CD4-positive, alpha-beta memory T cell (primary cell): ENCODE data around the gene MICAL3. TPM values are rescaled to one million over a fixed set of nuclear protein-coding genes. Genes with fewer than 3 reads are reported as not detected.
A peak's percentile ranks its signal among the peaks of the same experiment; 100 is the strongest.

Experiments
- CTCF ChIA-PET: fragments of 350-600 bp; sonication (Branson Sonifier 250); formaldehyde crosslinking; loops from one replicate; lab custom pipeline; 2021; ENCODE audit warnings: inconsistent platforms; ENCODE audit not compliant: partially characterized antibody; lab: Charles Lee
- POLR2A ChIA-PET: fragments of 350-600 bp; sonication (Branson Sonifier 250); formaldehyde crosslinking; loops from one replicate; lab custom pipeline; 2021; ENCODE audit not compliant: partially characterized antibody; lab: Charles Lee
- DNase-seq, 5 donors: peaks; one replicate each; pipeline versions ENCODE4 v3.0.0 to v3.0.0-alpha.2; 2020 to 2022; ENCODE audit warnings: mixed read lengths in 1 of 5
- H3K27ac ChIP-seq: one replicate; pipeline ENCODE4 v1.7.0; 2013; ENCODE audit warnings: low read depth, low read length
- H3K27me3 ChIP-seq: 2 replicates; pipeline ENCODE4 v1.7.0; 2013; ENCODE audit warnings: mild to moderate bottlenecking, low read length, moderate library complexity; ENCODE audit not compliant: insufficient read depth
- H3K36me3 ChIP-seq: 2 replicates; pipeline ENCODE4 v1.7.0; 2013; ENCODE audit warnings: mild to moderate bottlenecking, low read length, moderate library complexity; ENCODE audit not compliant: insufficient read depth
- H3K4me1 ChIP-seq: 2 replicates; pipeline ENCODE4 v1.7.0; 2013; ENCODE audit warnings: mild to moderate bottlenecking, low read length, moderate library complexity; ENCODE audit not compliant: insufficient read depth
- H3K4me3 ChIP-seq, 2 donors: one replicate each; pipeline ENCODE4 v1.7.0; 2013; ENCODE audit warnings: low read length in 2 of 2, mild to moderate bottlenecking in 1 of 2
- H3K9me3 ChIP-seq, 2 donors: one replicate each; pipeline ENCODE4 v1.7.0; 2013; ENCODE audit warnings: low read length in 2 of 2, control low read depth in 1 of 2; ENCODE audit not compliant: control insufficient read depth in 1 of 2
- H3K27ac Mint-ChIP-seq, 7 donors: one replicate each; pipeline ENCODE4 v1.8.0; 2020 to 2021; ENCODE audit warnings: mixed read lengths in 7 of 7, mild to moderate bottlenecking in 6 of 7, inconsistent platforms in 3 of 7, moderate library complexity in 3 of 7
- H3K27me3 Mint-ChIP-seq, 2 donors: one replicate each; pipeline ENCODE4 v1.8.0; 2020 to 2021; ENCODE audit warnings: mixed read lengths in 2 of 2
- H3K36me3 Mint-ChIP-seq, 2 donors: one replicate each; pipeline ENCODE4 v1.8.0; 2020 to 2021; ENCODE audit warnings: mixed read lengths in 2 of 2, inconsistent platforms in 1 of 2, mild to moderate bottlenecking in 1 of 2
- H3K4me1 Mint-ChIP-seq, 4 donors: one replicate each; pipeline ENCODE4 v1.8.0; 2020 to 2021; ENCODE audit warnings: mixed read lengths in 4 of 4, mild to moderate bottlenecking in 1 of 4
- H3K4me3 Mint-ChIP-seq, 8 donors: one replicate each; pipeline ENCODE4 v1.8.0; 2020 to 2021; ENCODE audit warnings: mixed read lengths in 8 of 8, mild to moderate bottlenecking in 7 of 8, moderate library complexity in 6 of 8, inconsistent platforms in 3 of 8
- H3K9me3 Mint-ChIP-seq, 8 donors: one replicate each; pipeline ENCODE4 v1.8.0; 2020 to 2021; ENCODE audit warnings: mixed read lengths in 8 of 8, mild to moderate bottlenecking in 5 of 8, inconsistent platforms in 3 of 8, moderate library complexity in 1 of 8
- intact Hi-C: fragments of 100-400 bp; cut with micrococcal nuclease; formaldehyde crosslinking; loops from one replicate; pipeline ENCODE4 v1.15.1; 2023
- polyA plus RNA-seq, 2 donors: library from polyadenylated mRNA; unstranded; fragments of 300-500 nt; fragmentation: Illumina TruSeq; gene quantifications; one replicate each; pipeline ENCODE4 v1.2.3, GENCODE V29; 2021
- total RNA-seq, 2 experiments: library from RNA; stranded (reverse); gene quantifications; one replicate each; pipeline ENCODE4 v1.2.3, GENCODE V29; 2021

Gene MICAL3
- total and polyA plus RNA-seq, 4 experiments from 2014 or later: 0.97 to 28.9 (median 14.4) TPM

- Histone ChIP-seq H3K9me3 (no peaks in the 10 kb centered on the region), H3K4me1 (no peaks in the 10 kb centered on the region), H3K36me3 (peaks cover 14% of the 10 kb centered on the region), H3K4me3 (no peak overlapping the region), H3K27ac (no peak overlapping the region), H3K27me3 (no peaks in the 10 kb centered on the region)
- intact Hi-C loops: no loop called here
- H3K9me3 Mint-ChIP-seq: no peaks in the 10 kb centered on the region
- peak overlapping the region in 1 of 7 donors; percentile 4 for H3K27ac Mint-ChIP-seq
- H3K27me3 Mint-ChIP-seq: no peaks in the 10 kb centered on the region
- H3K36me3 Mint-ChIP-seq: peaks cover 52 to 68% of the 10 kb centered on the region in 2 donors
- ChIA-PET CTCF (interaction anchor here (1.4 to 1.7 kb wide), 2 partner anchors 150 to 184 kb away, joined by 5 to 6 read pairs; no protein-coding TSS in a partner anchor), POLR2A (no interaction called here)
- H3K4me1 Mint-ChIP-seq: peaks cover 0 to 2% (median 0%) of the 10 kb centered on the region in 4 donors
- no peak for DNase-seq
- H3K4me3 Mint-ChIP-seq: no peak overlapping the region
These were observed 132.0 kb downstream of the MICAL3 start for GRCh38 chr22:17892376-17892775.

- Mint-ChIP-seq H3K4me1 (peaks cover 0 to 1% (median 0%) of the 10 kb centered on the region in 4 donors), H3K9me3 (no peaks in the 10 kb centered on the region), H3K27ac (peak overlapping the region in 1 of 7 donors; percentile 36), H3K36me3 (peaks cover 55 to 69% of the 10 kb centered on the region in 2 donors), H3K4me3 (no peak overlapping the region), H3K27me3 (no peaks in the 10 kb centered on the region)
- ChIA-PET POLR2A (no interaction called here), CTCF (interaction anchor here (1.3 to 2.3 kb wide), 4 partner anchors 29 to 185 kb away, joined by 3 to 8 read pairs (median 6); no protein-coding TSS in a partner anchor)
- DNase-seq: no peak
- intact Hi-C loops: no loop called here
- no peak overlapping the region for H3K27ac ChIP-seq
- H3K4me3 ChIP-seq: no peak overlapping the region
- peaks cover 18% of the 10 kb centered on the region for H3K36me3 ChIP-seq
- no peaks in the 10 kb centered on the region for H3K27me3 ChIP-seq
- H3K4me1 ChIP-seq: no peaks in the 10 kb centered on the region
- no peaks in the 10 kb centered on the region for H3K9me3 ChIP-seq
These were observed 132.7 kb downstream of the MICAL3 start for GRCh38 chr22:17891481-17892167.

DNA sequence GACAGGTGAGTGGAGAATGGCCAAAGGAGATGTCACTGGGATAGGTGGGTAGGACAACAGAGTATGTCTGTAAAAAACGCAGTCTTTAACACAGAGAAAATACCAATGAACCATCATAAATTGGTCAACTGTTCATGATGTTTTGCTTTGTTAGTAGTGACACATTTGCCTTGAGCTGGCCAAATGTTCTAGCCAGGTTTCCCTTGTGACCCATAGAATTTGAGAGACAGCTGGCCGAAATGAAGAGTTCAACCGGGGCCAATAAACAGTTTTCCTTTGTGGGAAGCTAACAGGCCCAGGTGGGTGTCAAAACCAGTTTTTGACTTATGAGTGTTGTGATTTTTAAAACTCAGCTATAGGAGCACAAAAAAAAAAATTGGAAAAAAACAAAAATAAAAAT lies 133.5 kb downstream of the MICAL3 start:
- no peaks in the 10 kb centered on the region for H3K27me3 Mint-ChIP-seq
- H3K4me3 Mint-ChIP-seq: no peak overlapping the region
- Histone ChIP-seq H3K27me3 (no peaks in the 10 kb centered on the region), H3K36me3 (peaks cover 20% of the 10 kb centered on the region), H3K4me3 (no peak overlapping the region), H3K27ac (no peak overlapping the region), H3K4me1 (no peaks in the 10 kb centered on the region), H3K9me3 (no peaks in the 10 kb centered on the region)
- intact Hi-C loops: no loop called here
- no peaks in the 10 kb centered on the region for H3K9me3 Mint-ChIP-seq
- ChIA-PET POLR2A (no interaction called here), CTCF (interaction anchor here (1.3 to 3.1 kb wide), 5 partner anchors 28 to 186 kb away, joined by 3 to 11 read pairs (median 6); no protein-coding TSS in a partner anchor)
- H3K27ac Mint-ChIP-seq: peak overlapping the region in 2 of 7 donors; percentile 30
- no peak for DNase-seq
- H3K4me1 Mint-ChIP-seq: peaks cover 0 to 1% (median 0%) of the 10 kb centered on the region in 4 donors
- peaks cover 55 to 70% of the 10 kb centered on the region in 2 donors for H3K36me3 Mint-ChIP-seq

DNA sequence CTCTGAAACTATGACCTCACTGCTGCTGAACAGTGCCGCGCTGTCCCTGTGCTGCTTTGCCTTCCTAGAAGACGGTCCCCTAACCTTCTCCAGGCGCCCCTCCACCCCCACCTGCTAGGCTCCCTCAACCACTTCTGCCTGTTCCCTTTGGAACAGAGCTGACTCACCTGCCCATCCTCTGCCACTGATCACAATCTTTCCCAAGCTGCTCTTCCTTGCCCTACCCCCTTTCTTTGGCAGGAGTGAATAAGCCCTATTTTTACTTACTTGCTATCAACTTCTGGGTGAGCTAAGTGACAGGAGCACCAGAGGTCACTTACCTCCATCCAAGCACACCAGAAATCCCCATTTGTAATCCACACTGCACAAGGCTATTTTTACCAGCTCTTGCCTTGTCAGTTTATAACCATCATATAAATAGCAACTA lies 134.1 kb downstream of the MICAL3 start:
- Histone ChIP-seq H3K36me3 (peaks cover 26% of the 10 kb centered on the region), H3K4me3 (no peak overlapping the region), H3K27me3 (no peaks in the 10 kb centered on the region), H3K4me1 (no peaks in the 10 kb centered on the region), H3K9me3 (no peaks in the 10 kb centered on the region), H3K27ac (no peak overlapping the region)
- Mint-ChIP-seq H3K9me3 (no peaks in the 10 kb centered on the region), H3K4me1 (peaks cover 0 to 1% (median 0%) of the 10 kb centered on the region in 4 donors), H3K36me3 (peaks cover 58 to 74% of the 10 kb centered on the region in 2 donors), H3K4me3 (no peak overlapping the region), H3K27me3 (no peaks in the 10 kb centered on the region), H3K27ac (peak overlapping the region in 4 of 7 donors; percentile 0 to 65 (median 42))
- intact Hi-C loops: no loop called here
- CTCF ChIA-PET: interaction anchor here (2.3 to 3.1 kb wide), 2 partner anchors 60 to 185 kb away, joined by 8 to 11 read pairs; no protein-coding TSS in a partner anchor
- DNase-seq: no peak
- POLR2A ChIA-PET: no interaction called here

DNA sequence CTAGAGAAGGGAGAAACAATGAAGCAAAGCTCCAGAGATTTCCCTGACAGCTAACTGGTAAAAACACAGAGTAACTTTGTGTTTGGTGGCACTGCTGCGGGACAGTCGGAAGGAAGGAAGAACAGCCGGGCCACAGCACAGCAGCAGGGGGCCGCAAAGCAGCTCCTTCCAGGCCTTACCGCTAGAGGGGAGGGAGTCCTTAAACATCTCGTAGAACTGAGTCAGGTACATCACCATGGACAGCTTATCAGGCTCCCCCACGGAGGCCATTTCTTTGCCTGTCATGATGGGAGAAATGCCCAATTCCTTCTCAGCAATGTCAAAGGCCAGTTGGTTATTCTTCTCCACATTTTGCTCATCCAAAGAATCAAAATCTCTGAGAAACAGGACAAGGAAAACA lies 135.5 kb downstream of the MICAL3 start:
- Mint-ChIP-seq H3K36me3 (peaks cover 57 to 75% of the 10 kb centered on the region in 2 donors), H3K4me1 (peaks cover 0 to 1% (median 0%) of the 10 kb centered on the region in 4 donors), H3K4me3 (no peak overlapping the region), H3K27me3 (no peaks in the 10 kb centered on the region), H3K27ac (no peak overlapping the region), H3K9me3 (no peaks in the 10 kb centered on the region)
- intact Hi-C loops: no loop called here
- Histone ChIP-seq H3K4me3 (no peak overlapping the region), H3K4me1 (no peaks in the 10 kb centered on the region), H3K27me3 (no peaks in the 10 kb centered on the region), H3K27ac (no peak overlapping the region), H3K9me3 (no peaks in the 10 kb centered on the region), H3K36me3 (peaks cover 29% of the 10 kb centered on the region)
- DNase-seq: no peak
- CTCF ChIA-PET: interaction anchor here (1.0 to 3.1 kb wide), 2 partner anchors 137 to 187 kb away, joined by 3 to 11 read pairs; no protein-coding TSS in a partner anchor
- POLR2A ChIA-PET: no interaction called here

DNA sequence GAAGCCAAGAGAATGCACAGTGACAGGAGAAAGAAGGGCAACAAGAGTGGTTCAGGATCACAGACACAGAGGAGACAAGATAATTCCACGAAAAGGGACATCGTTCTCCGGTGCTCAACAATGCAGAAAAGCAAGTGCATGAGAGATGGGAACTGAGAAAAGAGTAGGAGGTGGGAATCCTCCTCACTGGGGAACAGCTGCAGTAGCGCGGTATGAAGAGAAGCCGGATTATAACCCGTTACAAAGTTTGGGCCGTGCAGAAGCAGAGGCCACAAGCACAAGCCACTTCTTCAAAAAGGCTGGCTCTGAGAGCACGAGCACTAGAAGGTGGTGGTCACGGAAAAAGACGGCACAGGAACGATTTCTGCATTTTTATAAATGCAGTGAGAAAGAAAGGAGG lies 135.9 kb downstream of the MICAL3 start:
- Mint-ChIP-seq H3K4me1 (peaks cover 0 to 1% (median 0%) of the 10 kb centered on the region in 4 donors), H3K27me3 (no peaks in the 10 kb centered on the region), H3K27ac (peak overlapping the region in 1 of 7 donors; percentile 76), H3K4me3 (no peak overlapping the region), H3K9me3 (no peaks in the 10 kb centered on the region), H3K36me3 (peaks cover 59 to 75% of the 10 kb centered on the region in 2 donors)
- intact Hi-C loops: no loop called here
- no peak for DNase-seq
- Histone ChIP-seq H3K4me1 (no peaks in the 10 kb centered on the region), H3K27me3 (no peaks in the 10 kb centered on the region), H3K27ac (no peak overlapping the region), H3K36me3 (peaks cover 29% of the 10 kb centered on the region), H3K4me3 (no peak overlapping the region), H3K9me3 (no peaks in the 10 kb centered on the region)
- POLR2A ChIA-PET: no interaction called here
- CTCF ChIA-PET: interaction anchor here (0.6 to 3.1 kb wide), 3 partner anchors 15 to 187 kb away, joined by 3 to 11 read pairs (median 3); no protein-coding TSS in a partner anchor

GRCh38 chr22:17884893-17885292 lies 139.5 kb downstream of the MICAL3 start:
- no peaks in the 10 kb centered on the region for H3K27me3 Mint-ChIP-seq
- peaks cover 42 to 57% of the 10 kb centered on the region in 2 donors for H3K36me3 Mint-ChIP-seq
- Histone ChIP-seq H3K36me3 (peaks cover 37% of the 10 kb centered on the region), H3K4me3 (no peak overlapping the region), H3K27ac (no peak overlapping the region), H3K27me3 (no peaks in the 10 kb centered on the region), H3K9me3 (no peaks in the 10 kb centered on the region), H3K4me1 (no peaks in the 10 kb centered on the region)
- no peak overlapping the region for H3K4me3 Mint-ChIP-seq
- no peak for DNase-seq
- ChIA-PET POLR2A (no interaction called here), CTCF (no interaction called here)
- peak overlapping the region in 1 of 7 donors; percentile 44 for H3K27ac Mint-ChIP-seq
- no peaks in the 10 kb centered on the region for H3K9me3 Mint-ChIP-seq
- intact Hi-C loops: no loop called here
- no peaks in the 10 kb centered on the region for H3K4me1 Mint-ChIP-seq
